Gastroesophageal sphincter (tissue), 4 donors: Measurements from ENCODE around the gene SPPL2A. TPM values are rescaled to one million over a fixed set of nuclear protein-coding genes. Genes with fewer than 3 reads are reported as not detected.

Source experiments
- ATAC-seq: fragments of 150-250 bp; one replicate; pipeline ENCODE4 v1.9.1; 2016; ENCODE audit warnings: mild to moderate bottlenecking, moderate library complexity
- H3K27ac ChIP-seq, 4 donors: fragments of 200-600 bp; sonication (generic) in 3 of 4; 1 replicate in 3 of 4; 2 replicates in 1 of 4; pipeline ENCODE4 v1.5.1; 2016 to 2019
- H3K27me3 ChIP-seq: fragments of 200-600 bp; sonication (generic); one replicate; pipeline ENCODE4 v1.5.1; 2019
- H3K36me3 ChIP-seq, 2 donors: fragments of 200-600 bp; sonication (generic); one replicate each; pipeline ENCODE4 v1.5.1; 2019; ENCODE audit warnings: control low read depth in 1 of 2
- H3K4me1 ChIP-seq, 3 donors: fragments of 200-600 bp; sonication (generic); 1 replicate in 2 of 3; 2 replicates in 1 of 3; pipeline ENCODE4 v1.5.1; 2016 to 2019; ENCODE audit warnings: control low read depth in 2 of 3
- H3K4me3 ChIP-seq, 2 donors: fragments of 200-600 bp; sonication (generic); one replicate each; pipeline ENCODE4 v1.5.1; 2019; ENCODE audit warnings: mild to moderate bottlenecking in 1 of 2, moderate library complexity in 1 of 2
- H3K9me3 ChIP-seq, 3 donors: fragments of 200-600 bp; sonication (generic); one replicate each; pipeline ENCODE4 v1.5.1; 2017 to 2019; ENCODE audit warnings: control low read depth in 2 of 3
- CTCF ChIP-seq, 4 experiments: fragments of 200-600 bp in 2 of 4; fragments of 450-650 bp in 2 of 4; sonication (generic) in 1 of 4; IDR thresholded peaks; one replicate each; pipeline ENCODE4 v1.5.1; 2017 to 2019; ENCODE audit warnings: antibody characterized with exemption in 4 of 4, mild to moderate bottlenecking in 2 of 4, moderate library complexity in 2 of 4
- EP300 ChIP-seq: sonication (generic); formaldehyde crosslinking; IDR thresholded peaks from one replicate; pipeline ENCODE4 v1.6.1; 2017; ENCODE audit warnings: antibody characterized with exemption, mild to moderate bottlenecking
- POLR2A ChIP-seq, 2 donors: fragments of 450-650 bp; IDR thresholded peaks; one replicate each; pipeline ENCODE4 v1.6.1; 2017; ENCODE audit warnings: antibody characterized with exemption in 2 of 2, mild to moderate bottlenecking in 2 of 2, moderate library complexity in 1 of 2
- POLR2AphosphoS5 ChIP-seq: sonication (generic); formaldehyde crosslinking; IDR thresholded peaks from one replicate; pipeline ENCODE4 v1.6.1; 2017; ENCODE audit warnings: antibody characterized with exemption
- WGBS, 2 donors: methylation state at CpG; one replicate each; pipeline ENCODE4 v1.1.5; 2018; ENCODE audit warnings: low coverage in 1 of 2; 5-methylcytosine and 5-hydroxymethylcytosine counted together
- total RNA-seq, 4 donors: library from RNA; depleted of rRNA; stranded (reverse); fragments of >200 nt; gene quantifications; one replicate each; pipeline ENCODE4 v1.1.0, GENCODE V29; 2016

Gene SPPL2A
- total RNA-seq, 4 donors from 2014 or later, result 114 to 236 (median 140) TPM

- Histone ChIP-seq H3K4me1 (peaks cover 4 to 76% (median 13%) of the 10 kb centered on the region in 3 donors), H3K27ac (peak overlapping the region in 1 of 4 donors; percentile 33), H3K36me3 (peaks cover 0 to 9% of the 10 kb centered on the region in 2 donors), H3K27me3 (no peaks in the 10 kb centered on the region), H3K4me3 (no peak overlapping the region), H3K9me3 (no peaks in the 10 kb centered on the region)
- no peak for ATAC-seq
- TF ChIP-seq POLR2AphosphoS5 (no peak), POLR2A (IDR thresholded peaks at IDR 0.05) (no peak), EP300 (no peak), CTCF (IDR thresholded peaks at IDR 0.05) (no peak)
- 50 to 60% methylated on average over 1 of the region's 1 CpG for WGBS, 2 donors
Measured at GRCh38 chr15:50753463-50753862, 12.0 kb downstream of the SPPL2A start.

- H3K9me3 ChIP-seq, result no peaks in the 10 kb centered on the region
- H3K36me3 ChIP-seq, result peaks cover 0 to 21% of the 10 kb centered on the region in 2 donors
- ATAC-seq, result no peak
- peaks cover 4 to 91% (median 13%) of the 10 kb centered on the region in 3 donors for H3K4me1 ChIP-seq
- H3K27ac ChIP-seq, result peak overlapping the region in 1 of 4 donors; percentile 59
- H3K27me3 ChIP-seq, result no peaks in the 10 kb centered on the region
- TF ChIP-seq CTCF (IDR thresholded peaks at IDR 0.05) (no peak), POLR2A (IDR thresholded peaks at IDR 0.05) (no peak), POLR2AphosphoS5 (no peak), EP300 (no peak)
- no peak overlapping the region for H3K4me3 ChIP-seq
- 93 to 94% methylated on average over 2 of the region's 2 CpGs for WGBS, 2 donors
Measured at GRCh38 chr15:50751394-50751793, 14.1 kb downstream of the SPPL2A start.

- Histone ChIP-seq H3K27ac (peak overlapping the region; percentile 49 to 63 (median 60)), H3K27me3 (no peaks in the 10 kb centered on the region), H3K9me3 (no peaks in the 10 kb centered on the region), H3K4me1 (peaks cover 4 to 83% (median 13%) of the 10 kb centered on the region in 3 donors), H3K36me3 (peaks cover 0 to 31% of the 10 kb centered on the region in 2 donors), H3K4me3 (no peak overlapping the region)
- no peak for TF ChIP-seq EP300
- no peak for TF ChIP-seq POLR2A (IDR thresholded peaks at IDR 0.05)
- TF ChIP-seq CTCF (IDR thresholded peaks at IDR 0.05), result no peak
- no peak for ATAC-seq
- WGBS, 2 donors, result 11 to 42% methylated on average over 2 to 6 of the region's 6 CpGs
Measured at GRCh38 chr15:50750227-50750705, 15.2 kb downstream of the SPPL2A start.

- Histone ChIP-seq H3K27ac (peak overlapping the region; percentile 19 to 65 (median 45)), H3K4me1 (peaks cover 0 to 56% (median 9%) of the 10 kb centered on the region in 3 donors), H3K9me3 (no peaks in the 10 kb centered on the region), H3K36me3 (peaks cover 0 to 54% of the 10 kb centered on the region in 2 donors), H3K4me3 (no peak overlapping the region), H3K27me3 (no peaks in the 10 kb centered on the region)
- no peak for TF ChIP-seq EP300
- TF ChIP-seq POLR2AphosphoS5, result no peak
- no peak for TF ChIP-seq POLR2A (IDR thresholded peaks at IDR 0.05)
- TF ChIP-seq CTCF (IDR thresholded peaks at IDR 0.05), result no peak
- 53 to 59% methylated on average over 2 of the region's 2 CpGs for whole genome bisulfite sequencing, 2 donors
- ATAC-seq, result no peak
Measured at GRCh38 chr15:50747523-50747922, 18.0 kb downstream of the SPPL2A start.

- H3K27me3 ChIP-seq, result no peaks in the 10 kb centered on the region
- H3K4me1 ChIP-seq, result peaks cover 0 to 27% (median 0%) of the 10 kb centered on the region in 3 donors
- no peak overlapping the region for H3K4me3 ChIP-seq
- whole genome bisulfite sequencing, 2 donors, result 88 to 100% methylated on average over 1 of the region's 1 CpG
- no peak overlapping the region for H3K27ac ChIP-seq
- H3K36me3 ChIP-seq, result peaks cover 0 to 79% of the 10 kb centered on the region in 2 donors
- no peak for ATAC-seq
- TF ChIP-seq CTCF (IDR thresholded peaks at IDR 0.05), result no peak
- no peak for TF ChIP-seq POLR2AphosphoS5
- TF ChIP-seq POLR2A (IDR thresholded peaks at IDR 0.05), result no peak
- TF ChIP-seq EP300, result no peak
- H3K9me3 ChIP-seq, result no peaks in the 10 kb centered on the region
Measured at GRCh38 chr15:50744601-50745000, 20.9 kb downstream of the SPPL2A start.
